HepG2 (cell line): ENCODE results near the gene BDP1. TPM values are rescaled to one million over a fixed set of nuclear protein-coding genes. Genes with fewer than 3 reads are reported as not detected.
A peak's percentile ranks its signal among the peaks of the same experiment; 100 is the strongest.

Experiments used
- ADNP ChIP-seq: sonication (generic); formaldehyde crosslinking; IDR thresholded peaks from 2 replicates; pipeline ENCODE4 v1.4.0; 2020; ENCODE audit warnings: missing genetic modification reagents
- AHR ChIP-seq: IDR thresholded peaks from 2 replicates; pipeline ENCODE4 v1.6.1; 2018; ENCODE audit warnings: missing genetic modification reagents, missing compliant biosample characterization
- ELF4 ChIP-seq: sonication (generic); formaldehyde crosslinking; IDR thresholded peaks from 2 replicates; pipeline ENCODE4 v1.5.0; 2020; ENCODE audit warnings: missing genetic modification reagents, mild to moderate bottlenecking, moderate library complexity, borderline replicate concordance
- ETV6 ChIP-seq: sonication (generic); formaldehyde crosslinking; conservative IDR thresholded peaks from 2 replicates; pipeline ENCODE4 v1.4.0; 2020; ENCODE audit warnings: missing genetic modification reagents
- GFI1 ChIP-seq: sonication (generic); formaldehyde crosslinking; IDR thresholded peaks from 2 replicates; pipeline ENCODE4 v1.5.0; 2020; ENCODE audit warnings: missing genetic modification reagents, mild to moderate bottlenecking, borderline replicate concordance
- MYC ChIP-seq: sonication (generic); formaldehyde crosslinking; IDR thresholded peaks from 2 replicates; pipeline ENCODE4 v1.9.0; 2021; ENCODE audit warnings: missing genetic modification reagents, borderline replicate concordance
- NFYC ChIP-seq: IDR thresholded peaks from 2 replicates; pipeline ENCODE4 v1.6.1; 2016; ENCODE audit warnings: missing genetic modification reagents, missing compliant biosample characterization
- PHF5A ChIP-seq: IDR thresholded peaks from one replicate; pipeline ENCODE4 v1.6.1; 2018; ENCODE audit warnings: low read depth, missing genetic modification reagents; ENCODE audit not compliant: unreplicated experiment
- REL ChIP-seq: sonication (generic); formaldehyde crosslinking; conservative IDR thresholded peaks from 2 replicates; pipeline ENCODE4 v1.8.0; 2022; ENCODE audit warnings: mild to moderate bottlenecking, missing genetic modification reagents, moderate library complexity
- SALL1 ChIP-seq: sonication (generic); formaldehyde crosslinking; IDR thresholded peaks from 2 replicates; pipeline ENCODE4 v1.8.0; 2022; ENCODE audit warnings: mild to moderate bottlenecking, missing genetic modification reagents
- SMC3 ChIP-seq: IDR thresholded peaks from 2 replicates; pipeline ENCODE4 v1.6.1; 2011; ENCODE audit warnings: low read length, improper control_type of control experiment
- ZNF569 ChIP-seq: sonication (generic); formaldehyde crosslinking; IDR thresholded peaks from 2 replicates; pipeline ENCODE4 v1.5.0; 2020; ENCODE audit warnings: mild to moderate bottlenecking, missing genetic modification reagents, moderate library complexity, borderline replicate concordance
- ZNF724P ChIP-seq: sonication (generic); formaldehyde crosslinking; IDR thresholded peaks from 2 replicates; pipeline ENCODE4 v1.8.0; 2022; ENCODE audit warnings: missing genetic modification reagents, borderline replicate concordance
- polyA plus RNA-seq, 8 experiments: library from polyadenylated mRNA; depleted of rRNA in 3 of 8; stranded (reverse) in 7 of 8; unstranded in 1 of 8; fragments of >200 nt; fragmentation: Illumina TruSeq in 4 of 8; extraction: Trizol in 4 of 8; gene quantifications; 2 replicates each; pipeline versions ENCODE4 v1.2.1 to v1.2.3, GENCODE V29; 2011 to 2016; ENCODE audit warnings: low read depth in 4 of 8, missing spikeins in 1 of 8, mixed read lengths in 1 of 8; ENCODE audit not compliant: insufficient read depth in 1 of 8
- total RNA-seq, 5 experiments: library from RNA; depleted of rRNA; stranded (reverse); fragments of >200 nt; fragmentation: Illumina TruSeq; extraction: Trizol; gene quantifications; 2 replicates each; pipeline ENCODE4 v1.2.3, GENCODE V29; 2016; ENCODE audit warnings: low read depth in 1 of 5
- TF ChIP-seq, protein P1 (sequence below): sonication (generic); formaldehyde crosslinking; IDR thresholded peaks from 2 replicates; pipeline ENCODE4 v1.5.0; 2020; ENCODE audit warnings: mild to moderate bottlenecking, missing genetic modification reagents, borderline replicate concordance
- TF ChIP-seq, protein P2 (sequence below): sonication (generic); formaldehyde crosslinking; IDR thresholded peaks from 2 replicates; pipeline ENCODE4 v1.4.0; 2020; ENCODE audit warnings: mild to moderate bottlenecking, missing genetic modification reagents, borderline replicate concordance
- TF ChIP-seq, protein P3 (sequence below): sonication (generic); formaldehyde crosslinking; IDR thresholded peaks from 2 replicates; pipeline ENCODE4 v1.5.1; 2020; ENCODE audit warnings: mild to moderate bottlenecking, missing genetic modification reagents, borderline replicate concordance
- TF ChIP-seq, protein P4 (sequence below): sonication (generic); formaldehyde crosslinking; IDR thresholded peaks from 2 replicates; pipeline ENCODE4 v1.8.0; 2022; ENCODE audit warnings: mild to moderate bottlenecking, missing genetic modification reagents, borderline replicate concordance
- TF ChIP-seq, protein P5 (sequence below): sonication (generic); formaldehyde crosslinking; IDR thresholded peaks from 2 replicates; pipeline ENCODE4 v1.4.0; 2020; ENCODE audit warnings: missing genetic modification reagents, borderline replicate concordance

The BDP1 gene
- total and polyA plus RNA-seq, 2 of the 13 experiments (the other 11 are each of a cell fraction or from before 2014, with no cell fraction given) = 10.2 to 22.4 TPM

DNA sequence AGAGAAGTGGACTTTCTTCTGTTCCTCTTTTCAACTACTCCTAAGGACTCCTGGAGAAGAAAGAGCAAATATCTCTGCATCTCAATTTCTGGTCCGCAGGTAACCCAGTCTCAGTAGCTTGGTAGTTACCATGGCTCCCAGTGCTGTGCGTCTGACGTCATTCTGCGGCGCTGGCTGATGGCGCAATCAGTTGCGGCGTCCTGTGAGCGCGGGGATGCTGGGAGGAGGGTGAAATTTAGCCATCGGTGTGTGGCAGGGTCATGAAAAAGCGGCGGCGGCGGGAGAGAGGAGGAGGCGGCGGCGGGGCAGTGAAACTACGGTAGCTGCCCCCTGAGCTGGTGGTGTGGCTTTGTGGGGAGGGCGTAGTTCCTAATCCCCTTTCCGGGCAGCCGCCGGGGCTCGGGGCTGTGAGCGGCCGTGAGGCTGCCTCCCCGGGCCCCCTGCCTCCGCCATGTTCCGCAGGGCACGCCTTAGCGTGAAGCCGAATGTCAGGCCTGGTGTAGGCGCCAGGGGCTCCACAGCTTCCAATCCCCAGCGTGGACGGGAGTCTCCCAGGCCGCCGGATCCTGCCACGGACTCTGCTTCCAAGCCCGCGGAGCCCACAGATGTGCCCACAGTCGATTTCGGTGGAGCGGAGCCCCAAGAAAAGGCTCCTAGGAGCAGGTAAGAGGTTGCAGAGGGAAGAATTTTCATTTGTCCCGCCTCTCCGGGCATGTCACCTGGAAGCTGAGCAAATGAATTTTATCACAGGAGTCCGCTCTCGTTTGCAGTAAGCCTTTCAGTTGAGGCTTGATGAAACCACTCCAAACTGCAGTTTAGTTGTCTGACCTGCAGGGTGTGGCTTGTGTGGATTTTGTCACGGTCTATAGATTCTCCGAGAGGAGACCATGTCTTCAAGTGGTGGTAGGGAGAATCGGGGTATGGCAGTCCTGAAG lies at the start of gene BDP1 (continued):
- TF ChIP-seq, protein P1, sequence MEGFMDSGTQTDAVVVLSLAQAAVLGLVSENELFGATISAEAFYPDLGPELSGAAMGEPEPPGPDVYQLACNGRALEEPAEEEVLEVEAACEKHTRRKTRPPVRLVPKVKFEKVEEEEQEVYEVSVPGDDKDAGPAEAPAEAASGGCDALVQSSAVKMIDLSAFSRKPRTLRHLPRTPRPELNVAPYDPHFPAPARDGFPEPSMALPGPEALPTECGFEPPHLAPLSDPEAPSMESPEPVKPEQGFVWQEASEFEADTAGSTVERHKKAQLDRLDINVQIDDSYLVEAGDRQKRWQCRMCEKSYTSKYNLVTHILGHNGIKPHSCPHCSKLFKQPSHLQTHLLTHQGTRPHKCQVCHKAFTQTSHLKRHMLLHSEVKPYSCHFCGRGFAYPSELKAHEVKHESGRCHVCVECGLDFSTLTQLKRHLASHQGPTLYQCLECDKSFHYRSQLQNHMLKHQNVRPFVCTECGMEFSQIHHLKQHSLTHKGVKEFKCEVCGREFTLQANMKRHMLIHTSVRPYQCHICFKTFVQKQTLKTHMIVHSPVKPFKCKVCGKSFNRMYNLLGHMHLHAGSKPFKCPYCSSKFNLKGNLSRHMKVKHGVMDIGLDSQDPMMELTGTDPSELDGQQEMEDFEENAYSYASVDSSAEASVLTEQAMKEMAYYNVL (CRISPR knock-in tag) = peak; percentile 56; the same call in 1 of the 2 replicates
- peak; percentile 68 for TF ChIP-seq MYC (CRISPR knock-in tag)
- TF ChIP-seq, protein P2, sequence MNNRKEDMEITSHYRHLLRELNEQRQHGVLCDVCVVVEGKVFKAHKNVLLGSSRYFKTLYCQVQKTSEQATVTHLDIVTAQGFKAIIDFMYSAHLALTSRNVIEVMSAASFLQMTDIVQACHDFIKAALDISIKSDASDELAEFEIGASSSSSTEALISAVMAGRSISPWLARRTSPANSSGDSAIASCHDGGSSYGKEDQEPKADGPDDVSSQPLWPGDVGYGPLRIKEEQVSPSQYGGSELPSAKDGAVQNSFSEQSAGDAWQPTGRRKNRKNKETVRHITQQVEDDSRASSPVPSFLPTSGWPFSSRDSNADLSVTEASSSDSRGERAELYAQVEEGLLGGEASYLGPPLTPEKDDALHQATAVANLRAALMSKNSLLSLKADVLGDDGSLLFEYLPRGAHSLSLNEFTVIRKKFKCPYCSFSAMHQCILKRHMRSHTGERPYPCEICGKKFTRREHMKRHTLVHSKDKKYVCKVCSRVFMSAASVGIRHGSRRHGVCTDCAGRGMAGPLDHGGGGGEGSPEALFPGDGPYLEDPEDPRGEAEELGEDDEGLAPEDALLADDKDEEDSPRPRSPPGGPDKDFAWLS (CRISPR knock-in tag) = no peak
- TF ChIP-seq, protein P3, sequence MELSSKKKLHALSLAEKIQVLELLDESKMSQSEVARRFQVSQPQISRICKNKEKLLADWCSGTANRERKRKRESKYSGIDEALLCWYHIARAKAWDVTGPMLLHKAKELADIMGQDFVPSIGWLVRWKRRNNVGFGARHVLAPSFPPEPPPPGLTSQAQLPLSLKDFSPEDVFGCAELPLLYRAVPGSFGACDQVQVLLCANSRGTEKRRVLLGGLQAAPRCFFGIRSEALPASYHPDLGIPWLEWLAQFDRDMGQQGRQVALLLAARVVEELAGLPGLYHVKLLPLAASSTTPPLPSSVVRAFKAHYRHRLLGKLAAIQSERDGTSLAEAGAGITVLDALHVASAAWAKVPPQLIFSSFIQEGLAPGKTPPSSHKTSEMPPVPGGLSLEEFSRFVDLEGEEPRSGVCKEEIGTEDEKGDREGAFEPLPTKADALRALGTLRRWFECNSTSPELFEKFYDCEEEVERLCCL = no peak; the same call in 1 of the 2 replicates
- TF ChIP-seq, protein P4, sequence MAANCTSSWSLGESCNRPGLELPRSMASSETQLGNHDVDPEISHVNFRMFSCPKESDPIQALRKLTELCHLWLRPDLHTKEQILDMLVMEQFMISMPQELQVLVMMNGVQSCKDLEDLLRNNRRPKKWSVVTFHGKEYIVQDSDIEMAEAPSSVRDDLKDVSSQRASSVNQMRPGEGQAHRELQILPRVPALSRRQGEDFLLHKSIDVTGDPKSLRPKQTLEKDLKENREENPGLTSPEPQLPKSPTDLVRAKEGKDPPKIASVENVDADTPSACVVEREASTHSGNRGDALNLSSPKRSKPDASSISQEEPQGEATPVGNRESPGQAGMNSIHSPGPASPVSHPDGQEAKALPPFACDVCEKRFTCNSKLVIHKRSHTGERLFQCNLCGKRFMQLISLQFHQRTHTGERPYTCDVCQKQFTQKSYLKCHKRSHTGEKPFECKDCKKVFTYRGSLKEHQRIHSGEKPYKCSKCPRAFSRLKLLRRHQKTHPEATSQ (CRISPR knock-in tag) = no peak
- TF ChIP-seq ETV6 (CRISPR knock-in tag) = 0 out of 2 replicates have a peak, but pooled peaks have one; percentile 40
- peak; percentile 50 for TF ChIP-seq NFYC (CRISPR knock-in tag)
- TF ChIP-seq ZNF724P = 0 out of 2 replicates have a peak, but pooled peaks have one; percentile 63
- TF ChIP-seq, protein P5, sequence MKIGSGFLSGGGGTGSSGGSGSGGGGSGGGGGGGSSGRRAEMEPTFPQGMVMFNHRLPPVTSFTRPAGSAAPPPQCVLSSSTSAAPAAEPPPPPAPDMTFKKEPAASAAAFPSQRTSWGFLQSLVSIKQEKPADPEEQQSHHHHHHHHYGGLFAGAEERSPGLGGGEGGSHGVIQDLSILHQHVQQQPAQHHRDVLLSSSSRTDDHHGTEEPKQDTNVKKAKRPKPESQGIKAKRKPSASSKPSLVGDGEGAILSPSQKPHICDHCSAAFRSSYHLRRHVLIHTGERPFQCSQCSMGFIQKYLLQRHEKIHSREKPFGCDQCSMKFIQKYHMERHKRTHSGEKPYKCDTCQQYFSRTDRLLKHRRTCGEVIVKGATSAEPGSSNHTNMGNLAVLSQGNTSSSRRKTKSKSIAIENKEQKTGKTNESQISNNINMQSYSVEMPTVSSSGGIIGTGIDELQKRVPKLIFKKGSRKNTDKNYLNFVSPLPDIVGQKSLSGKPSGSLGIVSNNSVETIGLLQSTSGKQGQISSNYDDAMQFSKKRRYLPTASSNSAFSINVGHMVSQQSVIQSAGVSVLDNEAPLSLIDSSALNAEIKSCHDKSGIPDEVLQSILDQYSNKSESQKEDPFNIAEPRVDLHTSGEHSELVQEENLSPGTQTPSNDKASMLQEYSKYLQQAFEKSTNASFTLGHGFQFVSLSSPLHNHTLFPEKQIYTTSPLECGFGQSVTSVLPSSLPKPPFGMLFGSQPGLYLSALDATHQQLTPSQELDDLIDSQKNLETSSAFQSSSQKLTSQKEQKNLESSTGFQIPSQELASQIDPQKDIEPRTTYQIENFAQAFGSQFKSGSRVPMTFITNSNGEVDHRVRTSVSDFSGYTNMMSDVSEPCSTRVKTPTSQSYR (CRISPR knock-in tag) = peak; percentile 58; the same call in 1 of the 2 replicates
- TF ChIP-seq GFI1 (CRISPR knock-in tag) = no peak
- TF ChIP-seq ADNP (CRISPR knock-in tag) = no peak
- TF ChIP-seq SMC3 = no peak; the same call in 1 of the 2 replicates
- peak; percentile 84 for TF ChIP-seq SALL1 (CRISPR knock-in tag)
- TF ChIP-seq PHF5A (CRISPR knock-in tag) = no peak
- TF ChIP-seq ZNF569 = peak; percentile 65; the same call in 1 of the 2 replicates
- TF ChIP-seq AHR = no peak
- no peak for TF ChIP-seq REL (CRISPR knock-in tag)
- no peak for TF ChIP-seq ELF4 (CRISPR knock-in tag)
